Body of pancreas (tissue), 4 donors: Measurements from ENCODE around the gene KBTBD8.

Experiments
- CTCF ChIP-seq, 7 experiments: fragments of 450-650 bp in 4 of 7; fragments of 200-600 bp in 3 of 7; sonication (generic) in 3 of 7; IDR thresholded peaks; one replicate each; pipeline ENCODE4 v1.5.1; 2016 to 2019; ENCODE audit warnings: antibody characterized with exemption in 7 of 7
- POLR2A ChIP-seq, 3 donors: fragments of 450-650 bp; IDR thresholded peaks; one replicate each; pipeline ENCODE4 v1.6.1; 2016; ENCODE audit warnings: antibody characterized with exemption in 3 of 3, mild to moderate bottlenecking in 2 of 3

DNA sequence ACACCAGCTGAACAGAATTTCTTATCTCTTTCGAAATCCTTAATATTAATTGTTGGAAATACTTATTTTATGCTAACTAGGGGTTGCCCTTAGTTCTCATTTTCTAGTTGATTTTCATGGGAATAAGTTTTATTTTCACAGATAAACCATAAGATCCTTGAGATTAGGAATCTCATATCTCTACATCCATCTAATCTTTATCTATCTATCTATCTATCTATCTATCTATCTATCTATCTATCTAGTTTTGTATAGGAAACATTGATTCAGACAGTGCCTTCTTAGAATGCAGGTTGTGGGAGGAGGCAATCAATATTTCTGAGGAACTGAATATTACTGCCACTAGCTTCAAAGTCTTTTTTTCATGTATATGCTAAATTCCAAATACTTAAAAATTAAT is 3.5 kb upstream of the KBTBD8 start:
- no peak for TF ChIP-seq CTCF (IDR thresholded peaks at IDR 0.05)
- no peak for TF ChIP-seq POLR2A (IDR thresholded peaks at IDR 0.05)
